GM12891 (cell line): ENCODE results near the gene PRR35.

Experiments used
- DNase-seq: peaks from one replicate; pipeline ENCODE4 v3.0.0; 2011; ENCODE audit warnings: low spot score; ENCODE audit not compliant: insufficient read length
- FAIRE-seq: peaks from 2 replicates; lab custom pipeline; 2011; peaks lifted over from hg19 to GRCh38; lab: Jason Lieb, UNC
- PAX5 ChIP-seq: IDR thresholded peaks from 2 replicates; pipeline ENCODE4 v1.6.1; 2011; ENCODE audit warnings: low read length, moderate library complexity, mild to moderate bottlenecking; ENCODE audit not compliant: insufficient read depth, severe bottlenecking
- POLR2A ChIP-seq: IDR thresholded peaks from 2 replicates; pipeline ENCODE4 v1.6.1; 2011; ENCODE audit warnings: low read depth, low read length, control low read depth
- POLR2AphosphoS5 ChIP-seq: IDR thresholded peaks from 2 replicates; pipeline ENCODE4 v1.6.1; 2011; ENCODE audit warnings: low read depth, low read length, control low read depth
- POU2F2 ChIP-seq: IDR thresholded peaks from 2 replicates; pipeline ENCODE4 v1.6.1; 2011; ENCODE audit warnings: low read depth, mild to moderate bottlenecking, control low read depth, low read length, moderate library complexity
- SPI1 ChIP-seq: IDR thresholded peaks from 2 replicates; pipeline ENCODE4 v1.6.1; 2011; ENCODE audit warnings: low read depth, low read length, control low read depth
- TAF1 ChIP-seq: IDR thresholded peaks from 2 replicates; pipeline ENCODE4 v1.6.1; 2011; ENCODE audit warnings: low read depth, low read length, control low read depth

PRR35 gene

DNA sequence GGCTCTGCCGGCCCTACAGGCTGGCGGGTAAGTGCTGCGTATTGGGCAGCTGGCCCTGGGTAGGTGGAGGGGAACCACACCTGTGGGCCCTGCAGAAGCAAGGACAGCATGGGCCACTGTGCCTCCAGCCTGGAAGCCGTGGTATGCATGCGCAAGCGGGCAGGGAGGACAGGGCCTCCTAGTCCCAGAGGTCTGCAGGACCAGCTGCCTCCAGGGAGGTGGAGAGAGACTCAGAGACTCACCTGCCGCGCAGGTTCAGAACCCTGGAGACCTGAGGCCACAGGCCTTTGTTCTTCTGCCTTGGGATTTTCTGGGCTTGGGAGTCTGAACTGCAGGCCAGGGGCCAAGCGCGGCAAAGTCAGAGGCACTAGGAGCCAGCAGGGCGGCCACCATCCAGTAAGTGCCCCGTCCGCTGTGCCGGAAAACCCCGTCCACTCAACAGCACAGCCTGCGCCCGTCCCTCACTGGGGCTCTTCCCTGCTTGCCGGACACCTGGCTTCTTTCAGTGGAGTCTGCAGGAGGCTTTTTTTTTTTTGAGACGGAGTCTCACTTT lies 20.8 kb downstream of the PRR35 start:
- FAIRE-seq (no peak), DNase-seq (no peak)
- no peak for TF ChIP-seq POU2F2
- TF ChIP-seq TAF1 = no peak

DNA sequence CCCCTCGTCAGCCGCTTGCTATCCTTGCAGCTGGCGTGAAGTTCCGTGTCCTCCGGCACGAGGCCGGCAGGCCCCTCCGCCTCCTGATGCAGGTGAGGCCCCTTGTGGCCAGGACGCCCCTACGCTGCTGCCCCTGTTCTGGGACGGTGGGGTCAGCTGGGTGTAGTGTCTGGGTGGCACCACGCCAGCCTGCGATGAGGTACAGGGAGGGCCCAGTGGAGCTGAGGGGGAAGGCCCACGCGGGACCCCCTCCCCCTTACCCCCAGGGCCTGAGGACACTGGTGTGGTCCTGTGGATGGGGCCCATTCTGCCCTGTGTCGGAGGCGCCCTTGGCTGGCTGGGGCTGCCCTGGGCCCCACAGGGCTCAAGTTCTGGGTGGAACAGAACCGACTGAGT lies 22.0 kb downstream of the PRR35 start:
- FAIRE-seq = no peak

DNA sequence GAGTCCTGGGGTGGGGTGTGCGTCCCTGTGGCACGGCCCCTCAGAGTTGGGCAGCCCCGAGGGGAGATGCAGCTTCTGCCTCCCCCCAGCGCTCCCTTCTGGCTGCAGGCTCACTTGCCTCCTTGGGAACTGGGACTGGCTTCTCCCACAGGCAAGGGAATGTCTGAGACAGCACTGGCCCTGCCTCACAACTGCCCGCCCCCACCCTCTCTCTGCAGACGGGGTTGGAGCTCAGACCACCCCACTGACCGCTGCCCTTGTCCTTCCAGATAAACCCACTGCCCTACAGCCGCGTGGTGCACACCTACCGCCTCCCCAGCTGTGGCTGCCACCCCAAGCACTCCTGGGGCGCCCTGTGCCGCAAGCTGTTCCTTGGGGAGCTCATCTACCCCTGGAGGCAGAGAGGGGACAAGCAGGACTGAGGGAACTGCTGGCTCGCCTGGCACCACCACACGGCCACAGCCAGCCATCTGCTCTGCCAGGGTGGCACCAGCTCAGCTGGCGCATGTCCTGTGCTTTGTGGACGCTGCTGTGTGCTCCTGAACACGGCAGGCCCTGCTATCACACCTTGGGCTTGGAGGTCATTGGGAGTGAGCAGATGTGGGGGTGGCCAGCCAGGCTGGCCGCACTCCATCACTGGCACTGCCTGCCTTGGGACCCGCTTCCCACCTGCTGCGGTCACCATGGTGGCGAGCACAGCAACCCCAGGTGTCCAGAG lies 22.6 kb downstream of the PRR35 start:
- DNase-seq (no peak), FAIRE-seq (no peak)
- no peak for TF ChIP-seq POU2F2
- no peak for TF ChIP-seq PAX5
- TF ChIP-seq POLR2AphosphoS5 = no peak
- no peak for TF ChIP-seq SPI1
- no peak for TF ChIP-seq TAF1
- TF ChIP-seq POLR2A = no peak

More for the DNA sequence above, 22.0 kb downstream of the PRR35 start:
- no peak for DNase-seq
- TF ChIP-seq PAX5 (no peak), POU2F2 (no peak), POLR2A (no peak), SPI1 (no peak), TAF1 (no peak), POLR2AphosphoS5 (no peak)

DNA sequence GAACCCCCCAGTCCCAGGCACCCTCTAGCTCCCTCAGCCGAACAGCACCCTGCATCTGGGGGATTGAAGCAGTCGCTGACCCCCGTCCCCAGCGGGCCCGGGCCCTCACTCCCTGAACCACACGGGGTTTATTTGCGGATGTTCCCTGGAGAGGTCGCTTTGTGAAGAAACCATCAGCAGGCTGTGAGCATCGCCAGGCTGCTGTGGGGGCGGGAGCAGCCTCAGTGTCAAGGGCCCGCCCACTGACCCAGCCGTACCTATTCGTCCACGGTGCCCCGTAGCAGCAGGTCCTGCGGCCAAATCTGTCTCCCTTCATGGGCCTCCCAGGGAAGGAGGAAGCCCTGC lies 23.2 kb downstream of the PRR35 start:
- FAIRE-seq (no peak), DNase-seq (no peak)
- TF ChIP-seq SPI1 (no peak), POU2F2 (no peak), TAF1 (no peak), POLR2A (no peak), POLR2AphosphoS5 (no peak), PAX5 (no peak)

DNA sequence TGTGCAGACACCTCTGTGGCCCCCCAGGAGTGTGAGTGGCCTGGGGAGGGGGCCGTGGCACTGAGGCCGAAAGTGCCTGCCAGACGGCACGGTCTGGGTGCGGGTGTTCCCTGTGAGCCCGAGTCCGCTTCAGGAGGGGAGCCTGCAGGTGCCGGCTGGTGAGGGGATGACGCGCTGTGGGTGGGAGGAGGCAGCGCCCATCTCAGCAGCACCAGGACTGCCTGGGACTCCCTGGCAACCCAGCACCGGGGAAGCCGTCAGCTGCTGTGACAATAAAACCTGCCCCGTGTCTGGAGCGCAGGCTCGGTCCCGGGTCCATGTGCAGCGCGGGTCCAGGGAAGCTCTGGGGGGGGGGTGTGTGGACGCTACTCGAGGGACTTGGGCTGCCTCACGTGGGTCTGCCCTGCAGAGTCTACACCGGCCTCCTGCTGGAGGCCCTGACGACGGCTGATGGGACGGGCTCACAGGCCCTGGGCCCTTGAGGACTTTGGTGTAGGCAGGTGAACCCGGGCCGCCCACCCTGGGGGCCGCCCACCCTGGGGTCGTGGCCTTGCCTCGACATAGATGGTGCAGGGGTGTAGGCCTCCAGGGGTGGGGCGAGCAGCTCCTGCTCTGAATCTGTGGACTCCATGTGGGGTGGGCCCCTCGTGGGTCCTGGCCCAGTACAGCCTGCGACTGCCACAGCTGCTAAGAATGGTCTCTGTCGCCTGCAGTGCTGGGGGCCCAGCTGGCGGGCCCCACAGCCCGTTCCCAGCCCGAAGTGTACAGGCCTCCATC lies 23.8 kb downstream of the PRR35 start:
- DNase-seq (no peak), FAIRE-seq (no peak)
- no peak for TF ChIP-seq POLR2AphosphoS5
- no peak for TF ChIP-seq TAF1
- TF ChIP-seq PAX5 = no peak
- TF ChIP-seq SPI1 = no peak
- TF ChIP-seq POLR2A = no peak
- TF ChIP-seq POU2F2 = no peak

DNA sequence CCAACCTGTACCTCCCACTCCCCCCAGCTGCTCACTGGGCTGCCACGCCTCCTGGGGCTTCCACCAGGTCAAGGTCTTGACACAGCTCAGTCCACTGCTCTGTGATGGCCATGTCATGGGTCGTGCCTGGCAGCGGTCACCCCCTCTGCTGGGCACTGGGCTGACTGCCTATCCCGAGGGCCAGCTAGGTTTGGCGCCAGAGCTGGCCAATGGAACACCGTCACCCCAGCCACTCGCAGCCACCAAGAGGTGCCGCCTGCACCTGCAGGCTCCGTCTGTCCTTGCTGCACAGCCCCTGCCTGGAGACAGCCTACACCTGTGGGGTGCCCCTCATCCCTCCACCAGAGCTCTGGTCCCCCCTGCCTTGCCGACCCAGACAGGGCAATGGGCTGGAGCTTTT lies 25.2 kb downstream of the PRR35 start:
- TF ChIP-seq POLR2A (no peak), POU2F2 (no peak), POLR2AphosphoS5 (no peak), TAF1 (no peak), PAX5 (no peak), SPI1 (no peak)
- no peak for FAIRE-seq
- no peak for DNase-seq

DNA sequence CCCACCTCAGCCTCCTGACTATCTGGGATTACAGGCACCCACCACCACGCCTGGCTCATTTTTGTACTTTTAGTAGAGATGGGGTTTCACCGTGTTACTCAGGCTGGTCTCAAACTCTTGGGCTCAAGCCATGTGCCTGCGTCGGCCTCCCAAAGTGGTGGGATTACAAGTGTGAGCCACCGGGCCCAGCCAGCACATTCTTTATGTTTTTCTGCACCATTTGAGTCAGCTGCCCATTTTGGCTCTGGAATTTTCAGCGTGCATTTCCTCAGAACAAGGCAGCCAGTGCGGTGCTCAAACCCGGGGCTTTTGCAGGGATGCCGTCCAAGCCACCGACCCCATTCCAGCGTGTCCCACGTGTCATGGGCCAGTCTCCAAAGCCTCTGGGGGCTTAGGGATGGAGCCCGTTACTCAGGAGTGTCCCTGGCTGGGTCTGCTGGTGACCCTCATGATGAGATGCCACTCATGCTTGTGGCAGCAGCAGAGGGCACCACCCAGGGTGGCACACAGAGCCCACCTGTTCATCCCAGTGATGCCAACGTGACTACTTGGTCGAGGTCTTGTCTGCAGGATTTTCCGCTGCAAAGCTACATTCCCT lies 26.0 kb downstream of the PRR35 start:
- peak; percentile 45 for FAIRE-seq
- TF ChIP-seq PAX5 (no peak), POU2F2 (no peak), POLR2A (no peak), TAF1 (no peak), SPI1 (no peak), POLR2AphosphoS5 (no peak)
- DNase-seq = no peak

DNA sequence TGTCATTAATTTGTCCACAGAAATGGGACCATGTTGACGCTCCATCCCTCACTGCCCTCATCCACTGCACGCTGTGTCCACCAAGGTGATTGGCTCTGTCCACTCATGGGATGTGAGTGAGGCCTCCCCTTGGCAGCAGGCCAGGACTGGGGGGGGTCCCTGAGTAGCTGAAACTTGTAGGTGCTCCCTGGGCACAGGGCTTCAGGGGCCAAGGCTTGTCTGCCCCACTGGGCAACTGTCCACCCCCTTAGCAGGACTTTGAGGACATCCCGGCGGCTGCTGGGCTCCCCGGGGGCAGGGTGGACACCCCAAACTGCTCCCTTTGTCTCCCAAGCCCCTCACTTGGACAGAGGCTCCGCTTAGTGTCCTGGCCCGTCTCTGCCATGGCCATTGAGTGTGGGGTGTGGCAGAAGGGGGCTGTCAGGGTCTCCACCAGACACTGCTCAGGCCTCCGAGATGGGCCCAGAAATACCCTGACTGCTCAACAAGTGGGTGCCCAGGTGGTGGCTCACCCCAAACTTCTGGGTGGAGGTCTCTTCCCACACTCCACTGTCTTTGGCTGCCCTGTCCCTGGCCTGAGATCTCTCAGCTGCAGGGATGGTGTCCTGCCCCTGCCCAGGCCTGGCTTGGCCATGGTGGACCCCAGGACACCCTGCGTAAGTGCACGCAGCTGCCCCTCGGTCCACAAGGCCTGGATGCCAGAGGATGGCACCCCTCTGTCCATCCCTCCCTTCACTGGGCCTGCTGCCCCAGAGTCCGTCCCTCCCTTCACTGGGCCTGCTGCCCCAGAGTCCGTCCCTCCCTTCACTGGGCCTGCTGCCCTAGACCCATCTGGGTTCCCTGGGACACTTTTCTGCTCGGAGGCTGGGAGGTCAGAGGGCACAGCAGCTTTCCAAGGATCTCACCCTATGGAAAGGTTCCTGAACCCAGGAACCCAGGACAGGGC lies 26.7 kb downstream of the PRR35 start:
- FAIRE-seq (no peak), DNase-seq (no peak)
- TF ChIP-seq POLR2A (peak; percentile 57; the same call in 1 of the 2 replicates), POLR2AphosphoS5 (no peak; the same call in 1 of the 2 replicates)

DNA sequence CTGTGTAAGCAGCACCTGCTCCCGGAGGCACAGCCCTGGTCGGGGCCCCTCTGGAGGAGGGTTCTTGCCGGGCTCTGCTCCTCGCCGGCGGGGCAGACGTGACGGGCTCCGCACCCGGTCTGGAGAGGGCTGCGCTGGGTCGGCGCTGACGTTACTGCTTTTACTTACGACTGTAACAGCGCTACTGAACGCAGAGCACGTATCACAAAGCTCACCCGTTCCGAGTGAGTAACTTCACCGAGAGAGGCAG lies 28.4 kb downstream of the PRR35 start:
- FAIRE-seq = no peak

More for the DNA sequence above, 28.4 kb downstream of the PRR35 start:
- no peak for DNase-seq
- TF ChIP-seq SPI1 = no peak
- TF ChIP-seq POLR2A = no peak; the same call in 1 of the 2 replicates
- TF ChIP-seq POU2F2 = no peak
- TF ChIP-seq POLR2AphosphoS5 = peak; percentile 52
- no peak; the same call in 1 of the 2 replicates for TF ChIP-seq TAF1
